Mammary epithelial cell (primary cell): ENCODE measurements around the gene LPP.

Experiments used
- EZH2 ChIP-seq: IDR thresholded peaks from 2 replicates; pipeline ENCODE4 v1.6.1; 2012; ENCODE audit warnings: low read length, inconsistent platforms, borderline replicate concordance
- TF ChIP-seq, protein P1 (sequence below), 2 donors: IDR thresholded peaks in 1 of 2; conservative IDR thresholded peaks in 1 of 2; 2 replicates each; pipeline ENCODE4 v1.5.1; 2011 to 2012; ENCODE audit warnings: inconsistent platforms in 2 of 2, low read length in 2 of 2, mild to moderate bottlenecking in 2 of 2, control low read depth in 1 of 2, low read depth in 1 of 2; ENCODE audit not compliant: insufficient read depth in 1 of 2; ENCODE audit errors: extremely low read depth in 1 of 2

DNA sequence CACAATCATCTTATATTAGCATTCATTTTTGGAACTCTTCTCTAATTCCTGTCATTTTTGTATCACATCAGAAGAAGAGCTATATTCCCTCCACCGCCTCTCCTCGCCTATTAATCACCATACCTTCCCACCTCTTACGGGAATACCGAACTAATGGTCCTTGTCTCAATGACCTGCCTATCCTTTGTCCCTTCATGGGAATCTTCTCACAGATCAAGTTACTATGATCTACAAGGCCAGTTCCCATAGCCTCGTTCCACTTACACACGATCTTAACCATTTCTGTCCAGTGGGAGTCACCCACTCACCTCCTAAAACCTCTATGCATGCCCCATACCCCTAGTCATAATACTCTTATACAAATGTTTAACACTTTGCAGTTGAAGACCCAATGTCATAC, 675.2 kb downstream of the LPP start:
- TF ChIP-seq EZH2: no peak
- TF ChIP-seq, protein P1, sequence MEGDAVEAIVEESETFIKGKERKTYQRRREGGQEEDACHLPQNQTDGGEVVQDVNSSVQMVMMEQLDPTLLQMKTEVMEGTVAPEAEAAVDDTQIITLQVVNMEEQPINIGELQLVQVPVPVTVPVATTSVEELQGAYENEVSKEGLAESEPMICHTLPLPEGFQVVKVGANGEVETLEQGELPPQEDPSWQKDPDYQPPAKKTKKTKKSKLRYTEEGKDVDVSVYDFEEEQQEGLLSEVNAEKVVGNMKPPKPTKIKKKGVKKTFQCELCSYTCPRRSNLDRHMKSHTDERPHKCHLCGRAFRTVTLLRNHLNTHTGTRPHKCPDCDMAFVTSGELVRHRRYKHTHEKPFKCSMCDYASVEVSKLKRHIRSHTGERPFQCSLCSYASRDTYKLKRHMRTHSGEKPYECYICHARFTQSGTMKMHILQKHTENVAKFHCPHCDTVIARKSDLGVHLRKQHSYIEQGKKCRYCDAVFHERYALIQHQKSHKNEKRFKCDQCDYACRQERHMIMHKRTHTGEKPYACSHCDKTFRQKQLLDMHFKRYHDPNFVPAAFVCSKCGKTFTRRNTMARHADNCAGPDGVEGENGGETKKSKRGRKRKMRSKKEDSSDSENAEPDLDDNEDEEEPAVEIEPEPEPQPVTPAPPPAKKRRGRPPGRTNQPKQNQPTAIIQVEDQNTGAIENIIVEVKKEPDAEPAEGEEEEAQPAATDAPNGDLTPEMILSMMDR (conservative IDR thresholded peaks at IDR 0.05 in 1 of 2, IDR thresholded peaks at IDR 0.05 in 1 of 2; ENCODE audit: extremely low read depth in 1 of 2, insufficient read depth in 1 of 2, low read depth in 1 of 2, low read length in 2 of 2): no peak
